Measurements from ENCODE around the gene SLC30A2.

Gene SLC30A2

GRCh38 chr1:26041401-26041800 is 4.5 kb downstream of the SLC30A2 start:
- no peaks in the 10 kb centered on the region for H4K20me1 ChIP-seq (ENCODE audit: insufficient read depth, low read length)
- no peak overlapping the region for H2AFZ ChIP-seq (ENCODE audit: low read length)
- peaks cover 64% of the 10 kb centered on the region for H3K27me3 ChIP-seq (replicated peaks; ENCODE audit: insufficient read depth, low read length)
- H3K4me2 ChIP-seq (ENCODE audit: low read depth, low read length), result no peak overlapping the region
- no peak overlapping the region for H3K4me3 ChIP-seq (ENCODE audit: low read length)
- no peaks in the 10 kb centered on the region for H3F3A ChIP-seq (ENCODE audit: insufficient read depth, low read length)
- H3K79me2 ChIP-seq (ENCODE audit: low read length), result no peaks in the 10 kb centered on the region
- H3K27ac ChIP-seq (ENCODE audit: low read length), result no peak overlapping the region
- no peaks in the 10 kb centered on the region for H3K4me1 ChIP-seq (ENCODE audit: low read length)
- no peak for DNase-seq
- H3K9ac ChIP-seq (ENCODE audit: low read length), result no peak overlapping the region
- TF ChIP-seq EZH2phosphoT487 (IDR thresholded peaks at IDR 0.05; ENCODE audit: low read length) (no peak), EZH2 (optimal IDR thresholded peaks at IDR 0.05; ENCODE audit: low read depth, low read length) (no peak), CTCF (IDR thresholded peaks at IDR 0.05; ENCODE audit: low read length) (no peak)
- no peaks in the 10 kb centered on the region for H3K9me3 ChIP-seq (replicated peaks; ENCODE audit: insufficient read depth, low read length)
- no peaks in the 10 kb centered on the region for H3K36me3 ChIP-seq (replicated peaks; ENCODE audit: insufficient read depth, low read length)
- H3K9me2 ChIP-seq (replicated peaks; ENCODE audit: insufficient read depth, low read length), result no peaks in the 10 kb centered on the region

GRCh38 chr1:26038904-26039303 is 7.0 kb downstream of the SLC30A2 start:
- Histone ChIP-seq H3K79me2 (ENCODE audit: low read length) (no peaks in the 10 kb centered on the region), H3K9me3 (replicated peaks; ENCODE audit: insufficient read depth, low read length) (no peaks in the 10 kb centered on the region), H3K4me3 (ENCODE audit: low read length) (no peak overlapping the region), H3K27me3 (replicated peaks; ENCODE audit: insufficient read depth, low read length) (peaks cover 49% of the 10 kb centered on the region), H3K4me1 (ENCODE audit: low read length) (0 out of 2 replicates have a peak, but pooled peaks cover 3% of the 10 kb centered on the region), H3K9ac (ENCODE audit: low read length) (no peak overlapping the region), H3K9me2 (replicated peaks; ENCODE audit: insufficient read depth, low read length) (no peaks in the 10 kb centered on the region), H3K4me2 (ENCODE audit: low read depth, low read length) (no peak overlapping the region), H3K27ac (ENCODE audit: low read length) (no peak overlapping the region), H2AFZ (ENCODE audit: low read length) (no peak overlapping the region), H3F3A (ENCODE audit: insufficient read depth, low read length) (no peaks in the 10 kb centered on the region), H3K36me3 (replicated peaks; ENCODE audit: insufficient read depth, low read length) (no peaks in the 10 kb centered on the region), H4K20me1 (ENCODE audit: insufficient read depth, low read length) (no peaks in the 10 kb centered on the region)
- TF ChIP-seq EZH2 (optimal IDR thresholded peaks at IDR 0.05; ENCODE audit: low read depth, low read length) (no peak), CTCF (IDR thresholded peaks at IDR 0.05; ENCODE audit: low read length) (no peak), EZH2phosphoT487 (IDR thresholded peaks at IDR 0.05; ENCODE audit: low read length) (no peak)
- no peak for DNase-seq

GRCh38 chr1:26038477-26038876 is 7.4 kb downstream of the SLC30A2 start:
- 0 out of 2 replicates have a peak, but pooled peaks cover 3% of the 10 kb centered on the region for H3K4me1 ChIP-seq (ENCODE audit: low read length)
- H3K27me3 ChIP-seq (replicated peaks; ENCODE audit: insufficient read depth, low read length), result peaks cover 48% of the 10 kb centered on the region

More at GRCh38 chr1:26038477-26038876, 7.4 kb downstream of the SLC30A2 start:
- no peak for DNase-seq
- no peak overlapping the region for H3K9ac ChIP-seq (ENCODE audit: low read length)
- H3K79me2 ChIP-seq (ENCODE audit: low read length), result no peaks in the 10 kb centered on the region
- H3F3A ChIP-seq (ENCODE audit: insufficient read depth, low read length), result no peaks in the 10 kb centered on the region
- no peaks in the 10 kb centered on the region for H3K9me3 ChIP-seq (replicated peaks; ENCODE audit: insufficient read depth, low read length)
- no peak overlapping the region for H3K4me3 ChIP-seq (ENCODE audit: low read length)
- no peak overlapping the region for H3K27ac ChIP-seq (ENCODE audit: low read length)
- no peak for TF ChIP-seq EZH2 (optimal IDR thresholded peaks at IDR 0.05; ENCODE audit: low read depth, low read length)
- TF ChIP-seq EZH2phosphoT487 (IDR thresholded peaks at IDR 0.05; ENCODE audit: low read length), result no peak
- no peak for TF ChIP-seq CTCF (IDR thresholded peaks at IDR 0.05; ENCODE audit: low read length)
- no peaks in the 10 kb centered on the region for H4K20me1 ChIP-seq (ENCODE audit: insufficient read depth, low read length)
- H3K4me2 ChIP-seq (ENCODE audit: low read depth, low read length), result no peak overlapping the region
- no peaks in the 10 kb centered on the region for H3K36me3 ChIP-seq (replicated peaks; ENCODE audit: insufficient read depth, low read length)
- H2AFZ ChIP-seq (ENCODE audit: low read length), result no peak overlapping the region
- H3K9me2 ChIP-seq (replicated peaks; ENCODE audit: insufficient read depth, low read length), result no peaks in the 10 kb centered on the region

All from MM.1S (cell line).